ENCODE measurements around the gene EXD1.

The EXD1 gene

DNA sequence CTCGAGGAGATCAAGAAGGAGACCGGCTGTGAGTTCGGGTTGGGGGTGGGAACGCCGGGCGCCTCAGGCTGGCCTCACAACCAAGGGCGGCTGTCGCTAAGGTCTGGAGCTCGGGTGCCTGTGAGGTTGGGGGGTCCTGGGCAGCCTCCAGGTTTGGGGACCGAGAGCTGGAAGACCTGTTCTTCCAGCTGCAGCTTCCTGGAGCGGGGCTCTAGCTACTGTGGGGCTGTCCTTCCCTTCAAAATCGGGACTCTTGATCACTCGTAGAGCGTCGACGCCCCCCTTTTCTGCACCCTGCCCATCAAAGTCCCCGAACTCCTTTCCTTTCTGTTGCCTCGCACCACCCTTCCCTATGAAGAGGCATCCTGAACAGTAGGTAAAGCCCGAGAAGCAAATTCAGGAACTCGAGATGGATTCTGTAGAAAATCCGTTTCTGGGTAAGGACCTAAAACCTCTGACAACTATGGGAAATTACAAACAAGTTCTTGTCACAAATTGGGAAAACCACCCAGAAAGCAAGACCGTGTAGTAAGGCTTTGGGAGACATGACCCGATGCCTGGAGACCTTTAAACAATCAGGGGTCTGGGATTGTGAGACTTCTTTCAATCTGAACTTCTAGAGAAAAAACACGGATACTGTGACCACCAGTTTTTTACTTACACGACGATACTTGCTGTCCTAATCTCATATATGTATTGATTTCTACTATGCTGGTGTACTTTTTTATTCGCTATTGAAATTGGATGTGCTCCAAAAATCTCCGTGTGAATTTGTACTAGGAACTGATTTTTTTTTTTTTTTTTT, 1.1 kb upstream of the EXD1 start:
- DNase-seq = no peak

- no peak for DNase-seq
Observed at GRCh38 chr15:41230345-41230649, 260 bp downstream of the EXD1 start.

DNA sequence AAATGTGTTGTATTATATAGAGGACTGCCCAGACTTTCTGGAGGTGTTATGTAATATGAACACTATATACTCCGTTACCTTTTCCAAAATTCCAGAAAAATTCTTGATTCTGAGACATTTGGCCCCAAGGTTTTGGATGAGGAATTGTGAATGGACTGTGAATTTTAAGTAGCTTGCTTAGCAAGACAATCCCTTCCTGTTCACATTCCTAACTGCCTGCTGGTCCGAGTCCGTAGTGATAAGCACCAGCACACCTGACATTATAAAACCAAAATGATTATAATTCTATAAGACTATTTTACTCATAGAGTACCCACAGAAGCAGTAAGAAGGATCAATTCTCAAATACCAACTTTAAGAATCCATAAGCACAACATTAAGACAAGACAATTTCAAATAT, 11.2 kb downstream of the EXD1 start:
- DNase-seq = no peak

DNA sequence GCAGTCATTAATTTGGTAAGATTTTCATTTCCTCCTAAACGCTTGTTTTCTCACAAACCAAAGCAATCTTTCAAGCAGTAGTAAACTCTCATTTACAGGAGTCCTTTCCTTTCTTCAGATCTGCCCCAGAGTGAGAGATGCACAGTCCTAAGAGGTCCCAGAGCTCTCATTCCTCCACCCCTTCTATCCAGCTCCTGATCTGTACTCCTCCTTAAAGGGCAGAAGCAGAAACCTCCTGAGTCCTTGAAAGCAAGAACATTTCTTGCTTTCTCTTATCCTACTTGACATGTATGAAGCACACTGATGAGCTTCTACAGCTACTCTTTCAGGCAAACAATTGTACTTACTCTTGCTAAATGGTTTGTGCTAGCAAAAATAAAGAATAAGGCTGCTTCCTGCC, 11.7 kb downstream of the EXD1 start:
- DNase-seq = no peak

- no peak for DNase-seq
Observed at GRCh38 chr15:41215708-41216107, 14.8 kb downstream of the EXD1 start.

- DNase-seq = no peak
Observed at GRCh38 chr15:41207687-41208448, 22.7 kb downstream of the EXD1 start.

- DNase-seq = no peak
Observed at GRCh38 chr15:41205315-41205714, 25.2 kb downstream of the EXD1 start.

GRCh38 chr15:41203395-41203794, 27.2 kb downstream of the EXD1 start:
- DNase-seq = no peak

DNA sequence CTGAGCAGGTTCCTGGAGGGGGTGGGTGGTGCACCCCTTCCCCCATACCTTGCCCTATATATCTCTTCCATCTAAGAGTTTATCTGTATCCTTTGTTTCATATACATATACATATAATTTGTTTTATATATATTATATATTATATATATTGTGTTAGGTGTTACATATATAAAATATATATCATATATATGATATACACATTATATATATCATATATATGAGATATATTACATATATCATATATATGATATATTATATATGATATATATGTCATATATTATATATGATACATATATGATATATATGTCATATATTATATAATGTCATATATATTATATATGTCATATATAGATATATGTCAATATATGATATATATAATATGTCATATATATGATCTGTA, 31.1 kb downstream of the EXD1 start:
- no peak for DNase-seq

- DNase-seq = no peak
Observed at GRCh38 chr15:41194444-41194843, 36.1 kb downstream of the EXD1 start.

GRCh38 chr15:41183581-41183980, 47.0 kb downstream of the EXD1 start:
- DNase-seq = no peak

DNA sequence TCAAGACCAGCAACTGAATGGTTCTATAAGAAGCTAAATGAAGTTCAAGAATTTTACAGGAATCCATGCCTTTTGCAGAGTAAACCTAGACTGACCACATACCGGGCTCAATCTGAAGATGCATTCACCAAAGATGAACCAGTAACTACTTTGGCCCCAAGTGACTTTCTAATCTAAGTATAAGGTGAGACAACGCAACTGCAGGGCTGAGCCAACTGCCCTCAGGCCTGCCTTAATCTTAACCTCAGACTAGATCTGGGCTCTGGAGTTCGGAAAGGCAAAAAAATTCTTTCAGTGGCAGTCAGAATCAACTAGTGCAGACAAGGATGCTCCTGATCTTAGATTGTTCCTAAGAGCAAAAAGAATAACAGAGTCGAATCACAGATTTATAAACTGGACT, 48.3 kb downstream of the EXD1 start:
- no peak for DNase-seq

DNA sequence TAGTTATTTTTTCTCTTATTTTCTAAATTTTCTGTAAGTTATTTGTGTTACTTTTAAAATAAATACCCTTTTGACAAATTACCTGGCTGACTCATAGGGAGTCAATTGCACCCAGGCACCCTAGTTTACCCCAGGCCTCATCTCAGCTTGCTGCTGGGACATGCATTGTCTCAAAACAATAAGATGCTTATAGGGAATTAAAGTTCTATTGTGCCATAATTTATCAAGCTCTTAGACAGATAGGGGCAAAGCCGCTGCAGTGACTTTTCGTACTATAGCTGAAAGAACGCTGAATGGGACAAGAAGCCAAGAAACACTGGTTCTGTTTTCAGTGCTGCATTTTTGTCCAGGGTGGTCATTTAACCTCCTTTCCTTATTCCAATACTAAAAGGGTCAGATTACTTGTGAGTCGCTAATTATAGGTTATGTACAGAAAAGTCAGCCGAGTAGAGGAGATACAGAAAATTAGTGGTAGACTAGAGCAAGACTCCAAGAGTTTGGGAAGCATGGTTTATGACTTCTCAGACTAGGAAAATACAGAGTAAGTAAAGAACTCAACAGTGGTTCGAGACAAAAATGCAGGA, 50.3 kb downstream of the EXD1 start:
- DNase-seq = no peak

- no peak for DNase-seq
Observed at GRCh38 chr15:41169781-41170180, 60.8 kb downstream of the EXD1 start.

DNA sequence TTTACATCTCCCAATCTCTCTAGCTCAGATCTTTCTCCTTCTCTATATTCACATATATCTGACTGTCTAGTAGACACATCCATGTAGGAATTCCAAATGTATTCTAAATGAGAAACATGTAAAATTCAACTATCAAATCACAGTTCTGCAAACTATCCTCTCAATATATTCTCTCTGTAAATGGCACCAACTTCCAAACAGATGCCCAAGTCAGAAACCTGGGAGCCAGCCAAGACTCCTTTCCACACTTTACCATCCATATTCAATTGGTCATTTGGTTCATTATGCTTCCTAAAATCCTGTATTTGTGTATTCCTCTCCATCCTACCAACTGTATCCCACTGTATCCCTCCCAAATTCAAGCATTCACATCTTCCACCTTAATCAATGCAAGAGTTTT, 61.5 kb downstream of the EXD1 start:
- no peak for DNase-seq

DNA sequence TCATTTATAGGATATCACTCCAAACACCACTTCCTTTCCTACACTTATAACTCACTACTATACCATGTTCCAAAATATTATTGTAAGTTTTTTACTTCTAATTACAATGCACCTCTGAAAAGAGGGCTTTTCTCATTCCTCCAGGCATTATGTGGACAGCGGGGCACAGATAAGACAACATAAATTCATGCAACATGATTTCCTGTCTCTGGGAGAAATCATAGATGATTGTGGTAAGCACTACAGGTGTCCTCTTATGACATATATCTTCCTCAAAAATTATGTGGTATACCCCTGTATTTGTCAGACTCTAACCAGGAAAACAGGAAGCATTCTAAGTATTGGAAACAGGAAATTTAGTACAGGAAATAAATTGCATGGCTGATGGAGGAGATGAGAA, 68.8 kb downstream of the EXD1 start:
- DNase-seq = no peak

DNA sequence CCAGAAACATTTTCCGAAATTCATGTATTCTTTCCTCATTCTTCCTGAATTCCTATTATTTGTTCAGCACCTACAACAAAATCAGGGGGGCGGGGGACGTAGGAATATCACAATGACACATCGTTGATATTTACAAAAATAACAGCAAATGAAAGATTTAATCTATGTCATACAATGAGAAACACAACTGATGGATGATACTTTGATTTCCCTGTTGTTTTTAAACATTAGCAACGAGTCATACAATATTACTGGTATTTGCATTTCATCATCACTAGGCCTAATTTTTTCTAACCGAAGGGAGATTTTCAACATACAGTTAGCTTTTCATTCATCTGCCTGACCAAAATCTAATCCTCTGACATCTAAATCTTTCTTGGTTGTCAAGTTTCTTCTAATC, 69.2 kb downstream of the EXD1 start:
- no peak for DNase-seq

DNA sequence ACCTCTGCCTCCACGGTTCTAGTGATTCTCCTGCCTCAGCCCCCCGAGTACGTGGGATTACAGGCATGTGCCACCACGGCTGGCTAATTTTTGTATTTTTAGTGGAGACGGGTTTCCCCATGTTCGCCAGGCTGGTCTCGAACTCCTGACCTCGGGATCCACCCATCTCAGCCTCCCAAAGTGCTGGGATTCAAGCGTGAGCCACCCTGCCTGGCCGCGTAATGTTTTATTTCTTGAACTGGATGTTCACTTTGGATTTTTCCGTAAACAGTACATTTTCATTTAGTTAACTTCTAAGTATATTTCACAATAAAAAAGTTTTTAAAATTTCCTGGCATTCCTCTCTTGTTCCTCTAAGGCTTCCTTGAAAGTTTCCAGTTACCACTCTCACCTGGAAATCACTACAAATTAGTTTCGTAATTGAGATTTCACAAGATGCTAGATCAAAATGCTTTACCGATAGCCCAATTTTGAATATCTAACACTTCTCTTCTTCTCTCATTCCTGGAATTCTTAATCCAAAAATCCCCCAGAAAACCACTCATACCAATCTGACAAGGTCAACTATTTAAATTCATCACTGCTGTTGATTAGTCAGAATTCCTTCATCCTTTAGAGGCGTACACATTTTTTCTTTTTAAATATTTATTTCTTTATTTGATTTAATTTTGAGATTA, 69.8 kb downstream of the EXD1 start:
- DNase-seq = no peak

- no peak for DNase-seq
Observed at GRCh38 chr15:41154412-41154811, 76.1 kb downstream of the EXD1 start.

DNA sequence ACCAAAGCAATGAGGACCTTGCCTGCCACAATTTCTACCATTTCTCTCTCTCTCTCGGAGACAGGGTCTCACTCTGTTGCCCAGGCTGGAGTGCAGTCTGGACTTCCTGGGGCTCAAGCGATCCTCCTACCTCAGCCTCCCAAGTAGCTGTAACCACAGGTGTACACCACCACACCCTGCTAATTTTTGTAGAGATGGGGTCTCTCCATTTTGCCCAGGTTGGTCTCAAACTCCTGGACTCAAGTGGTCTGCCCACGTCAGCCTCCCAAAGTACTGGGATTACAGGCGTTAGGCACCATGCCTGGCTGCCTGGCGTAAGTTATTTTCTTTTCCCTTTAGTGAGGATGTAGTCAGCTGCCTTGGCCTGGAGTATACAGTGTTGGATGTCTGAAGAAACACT, 76.8 kb downstream of the EXD1 start:
- no peak for DNase-seq

GRCh38 chr15:41151451-41152005, 79.0 kb downstream of the EXD1 start:
- peak; percentile 10 for DNase-seq

- DNase-seq = no peak
Observed at GRCh38 chr15:41150279-41150678, 80.3 kb downstream of the EXD1 start.

GRCh38 chr15:41148065-41148464, 82.5 kb downstream of the EXD1 start:
- no peak for DNase-seq

All from activated gamma-delta T cell (primary cell).